ENCODE measurements around the gene PCDHA12.

PCDHA12 gene

DNA sequence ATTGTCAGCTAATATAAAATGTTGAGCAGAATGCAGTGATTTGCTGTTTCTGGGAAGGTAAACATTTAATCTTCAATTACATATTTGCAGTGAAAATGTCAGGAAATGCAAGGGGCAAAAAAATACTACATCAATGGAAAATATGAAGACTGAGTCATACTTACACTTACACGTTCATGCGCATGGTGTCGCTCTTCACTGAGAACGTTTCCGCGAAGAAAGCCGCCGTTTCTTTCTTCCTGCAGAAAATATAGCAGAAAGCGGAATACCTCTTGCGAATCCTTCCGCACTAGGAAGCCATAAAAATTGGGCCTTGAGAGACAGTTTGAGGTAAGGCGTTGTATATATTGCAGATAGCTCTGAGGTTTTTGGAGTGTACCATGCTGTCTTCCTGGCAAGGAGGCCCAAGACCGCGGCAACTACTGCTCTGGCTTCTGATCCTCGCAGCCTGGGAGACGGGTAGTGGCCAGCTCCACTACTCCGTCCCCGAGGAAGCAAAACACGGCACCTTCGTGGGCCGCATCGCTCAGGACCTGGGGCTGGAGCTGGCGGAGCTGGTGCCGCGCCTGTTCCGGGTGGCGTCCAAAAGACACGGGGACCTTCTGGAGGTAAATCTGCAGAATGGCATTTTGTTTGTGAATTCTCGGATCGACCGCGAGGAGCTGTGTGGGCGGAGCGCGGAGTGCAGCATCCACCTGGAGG lies 6.9 kb downstream of the PCDHA12 start, which contains the start of gene PCDHA13:
PCDHA13 (plus strand) TSS at position 236 of the 702 bp plus-strand sequence; CDS start at position 381, 145 bp downstream.
- TF ChIP-seq CTCF (IDR thresholded peaks at IDR 0.05): no peak
- H3K4me1 ChIP-seq: no peaks in the 10 kb centered on the region
- no peak within 1 kb of the TSS for H3K4me3 ChIP-seq
- H3K27ac ChIP-seq: no peak within 1 kb of the TSS
- H3K27me3 ChIP-seq: peaks cover 0 to 6% of the 10 kb centered on the region in 2 donors
- DNase-seq: no peak
- intact Hi-C loops (cut with DNase I; ENCODE audit: low total_unique reads): no loop called here
- H3K36me3 ChIP-seq: no peaks in the 10 kb centered on the region
- peaks cover 0 to 56% (median 55%) of the 10 kb centered on the region in 3 donors for H3K9me3 ChIP-seq

DNA sequence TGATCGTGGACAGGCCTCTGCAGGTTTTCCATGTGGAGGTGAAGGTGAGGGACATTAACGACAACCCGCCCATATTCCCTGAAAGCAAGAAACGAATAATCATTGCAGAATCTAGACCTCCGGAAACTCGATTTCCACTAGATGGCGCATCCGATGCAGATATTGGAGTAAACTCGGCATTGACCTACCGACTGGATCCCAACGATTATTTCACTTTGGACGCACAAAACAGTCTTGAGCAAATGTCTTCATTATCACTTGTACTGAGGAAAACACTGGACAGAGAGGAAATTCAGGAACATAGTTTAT lies 7.4 kb downstream of the PCDHA12 start:
- Histone ChIP-seq H3K36me3 (no peaks in the 10 kb centered on the region), H3K4me3 (no peak overlapping the region), H3K9me3 (peaks cover 0 to 52% (median 51%) of the 10 kb centered on the region in 3 donors), H3K27me3 (peaks cover 0 to 6% of the 10 kb centered on the region in 2 donors), H3K4me1 (no peaks in the 10 kb centered on the region), H3K27ac (no peak overlapping the region)
- intact Hi-C loops (cut with DNase I; ENCODE audit: low total_unique reads): no loop called here
- DNase-seq: no peak
- TF ChIP-seq CTCF (IDR thresholded peaks at IDR 0.05): no peak

- DNase-seq: no peak
- Histone ChIP-seq H3K27ac (no peak overlapping the region), H3K27me3 (peaks cover 0 to 6% of the 10 kb centered on the region in 2 donors), H3K9me3 (peaks cover 0 to 54% (median 43%) of the 10 kb centered on the region in 3 donors), H3K36me3 (no peaks in the 10 kb centered on the region), H3K4me3 (no peak overlapping the region), H3K4me1 (no peaks in the 10 kb centered on the region)
- intact Hi-C loops (cut with DNase I; ENCODE audit: low total_unique reads): no loop called here
- TF ChIP-seq CTCF (IDR thresholded peaks at IDR 0.05): no peak
These were observed 8.3 kb downstream of the PCDHA12 start for GRCh38 chr5:140883373-140883772.

DNA sequence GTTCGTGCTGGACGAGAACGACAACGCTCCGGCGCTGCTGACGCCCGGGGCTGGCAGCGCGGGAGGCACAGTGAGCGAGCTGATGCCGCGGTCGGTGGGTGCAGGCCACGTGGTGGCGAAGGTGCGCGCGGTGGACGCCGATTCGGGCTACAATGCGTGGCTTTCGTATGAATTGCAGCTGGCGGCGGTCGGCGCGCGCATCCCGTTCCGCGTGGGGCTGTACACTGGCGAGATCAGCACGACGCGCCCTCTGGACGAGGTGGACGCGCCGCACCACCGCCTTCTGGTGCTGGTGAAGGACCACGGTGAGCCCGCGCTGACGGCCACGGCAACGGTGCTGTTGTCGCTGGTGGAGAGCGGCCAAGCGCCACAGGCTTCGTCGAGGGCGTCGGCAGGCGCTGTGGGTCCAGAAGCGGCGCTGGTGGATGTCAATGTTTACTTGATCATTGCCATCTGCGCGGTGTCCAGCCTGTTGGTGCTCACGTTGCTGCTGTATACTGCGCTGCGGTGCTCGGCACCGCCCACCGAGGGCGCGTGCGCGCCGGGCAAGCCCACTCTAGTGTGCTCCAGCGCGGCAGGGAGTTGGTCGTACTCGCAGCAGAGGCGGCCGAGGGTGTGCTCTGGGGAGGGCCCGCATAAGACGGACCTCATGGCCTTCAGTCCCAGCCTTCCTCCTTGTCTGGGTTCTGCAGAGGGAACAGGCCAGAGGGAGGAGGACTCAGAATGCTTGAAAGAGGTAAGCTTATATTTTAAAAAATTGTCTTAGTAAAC lies 9.0 kb downstream of the PCDHA12 start:
- intact Hi-C loops (cut with DNase I; ENCODE audit: low total_unique reads): no loop called here
- no peak for DNase-seq
- Histone ChIP-seq H3K4me1 (no peaks in the 10 kb centered on the region), H3K9me3 (peaks cover 0 to 57% (median 38%) of the 10 kb centered on the region in 3 donors), H3K27me3 (peaks cover 0 to 6% of the 10 kb centered on the region in 2 donors), H3K4me3 (no peak overlapping the region), H3K36me3 (no peaks in the 10 kb centered on the region), H3K27ac (no peak overlapping the region)
- TF ChIP-seq CTCF (IDR thresholded peaks at IDR 0.05): no peak

DNA sequence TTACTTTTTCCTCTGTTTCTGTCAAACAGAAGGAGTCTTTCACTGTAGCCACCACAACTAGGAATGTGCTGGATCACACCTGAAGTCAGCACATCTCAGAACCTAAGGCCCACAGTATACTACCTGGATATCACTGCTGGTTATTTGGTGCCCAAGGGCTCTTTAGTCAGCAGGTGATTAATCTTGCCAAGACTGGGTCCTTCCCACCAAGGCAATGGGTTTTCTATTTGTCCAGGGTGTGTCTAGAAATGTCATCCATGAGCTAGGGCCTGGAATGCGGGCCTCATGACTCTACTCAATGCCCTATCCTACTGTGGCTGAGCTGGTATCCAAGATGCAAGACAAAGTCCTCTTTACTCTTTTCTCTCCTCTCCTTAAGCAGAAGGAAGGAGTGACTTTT lies 41.2 kb downstream of the PCDHA12 start:
- no peak overlapping the region for H3K4me3 ChIP-seq
- H3K4me1 ChIP-seq: no peaks in the 10 kb centered on the region
- peaks cover 0 to 4% (median 0%) of the 10 kb centered on the region in 3 donors for H3K9me3 ChIP-seq
- H3K27ac ChIP-seq: no peak overlapping the region
- DNase-seq: no peak
- intact Hi-C loops (cut with DNase I; ENCODE audit: low total_unique reads): no loop called here
- no peaks in the 10 kb centered on the region for H3K27me3 ChIP-seq
- H3K36me3 ChIP-seq: no peaks in the 10 kb centered on the region
- TF ChIP-seq CTCF (IDR thresholded peaks at IDR 0.05): no peak

Measured in tibial artery (tissue), 4 donors.